ENCODE measurements around the gene MACC1. TPM values are rescaled to one million over a fixed set of nuclear protein-coding genes. Genes with fewer than 3 reads are reported as not detected.

MACC1 gene
- total and polyA plus RNA-seq, 2 donors (not counting 1 experiment from before 2014, with no cell fraction given) = 0.92 to 6.2 TPM

- DNase-seq = no peak
- Histone ChIP-seq H3K36me3 (replicated peaks in 1 of 2; ENCODE audit: control extremely low read depth in 1 of 2, control insufficient read depth in 1 of 2, extremely low read depth in 1 of 2, insufficient read depth in 2 of 2, low read length in 1 of 2) (peaks cover 0 to 12% of the 10 kb centered on the region in 2 experiments), H3K27me3 (replicated peaks in 1 of 4; ENCODE audit: control extremely low read depth in 1 of 4, control insufficient read depth in 3 of 4, insufficient read depth in 4 of 4, low read length in 3 of 4) (no peaks in the 10 kb centered on the region), H3K27ac (ENCODE audit: low read length in 2 of 2) (no peak overlapping the region), H4K20me1 (ENCODE audit: control insufficient read depth, insufficient read depth, low read length, poor library complexity, severe bottlenecking) (no peaks in the 10 kb centered on the region), H3K79me2 (ENCODE audit: control insufficient read depth, insufficient read depth, low read length) (no peaks in the 10 kb centered on the region), H3K9ac (ENCODE audit: low read length) (no peak overlapping the region), H2AFZ (ENCODE audit: insufficient read depth, low read depth, low read length, poor library complexity, severe bottlenecking) (no peak overlapping the region), H3K4me3 (ENCODE audit: control extremely low read depth in 1 of 5, extremely low read depth in 1 of 5, insufficient read depth in 1 of 5, low read depth in 2 of 5, low read length in 4 of 5) (no peak overlapping the region), H3K9me3 (ENCODE audit: control extremely low read depth in 1 of 3, control insufficient read depth in 2 of 3, insufficient read depth in 1 of 3, low read length in 2 of 3) (no peaks in the 10 kb centered on the region), H3K4me2 (replicated peaks; ENCODE audit: low read depth, low read length, poor library complexity, severe bottlenecking) (no peak overlapping the region), H3K4me1 (ENCODE audit: control insufficient read depth in 2 of 2, insufficient read depth in 2 of 2, low read length in 2 of 2) (peaks cover 10 to 20% of the 10 kb centered on the region in 2 donors)
- Mint-ChIP-seq H3K4me3 (no peak overlapping the region), H3K9me3 (ENCODE audit: insufficient read depth) (no peaks in the 10 kb centered on the region), H3K4me1 (peaks cover 27% of the 10 kb centered on the region), H3K27me3 (no peaks in the 10 kb centered on the region), H3K27ac (no peak overlapping the region)
- WGBS (ENCODE audit: insufficient coverage) = 100% methylated on average over 2 of the region's 5 CpGs
- ChIA-PET CTCF (interaction anchor here (1.3 to 1.9 kb wide), 2 partner anchors 15 to 18 kb away, joined by 3 to 6 read pairs; no protein-coding TSS in a partner anchor), POLR2A (no interaction called here)
- intact Hi-C loops (cut with micrococcal nuclease) = loop anchor here (5.0 kb wide), 2 partner anchors 38 to 42 kb away; no protein-coding TSS in a partner anchor
- no peak for TF ChIP-seq EZH2 (IDR thresholded peaks at IDR 0.05; ENCODE audit: borderline replicate concordance, insufficient read depth, low read depth, low read length, poor library complexity, severe bottlenecking)
- TF ChIP-seq, protein P1, sequence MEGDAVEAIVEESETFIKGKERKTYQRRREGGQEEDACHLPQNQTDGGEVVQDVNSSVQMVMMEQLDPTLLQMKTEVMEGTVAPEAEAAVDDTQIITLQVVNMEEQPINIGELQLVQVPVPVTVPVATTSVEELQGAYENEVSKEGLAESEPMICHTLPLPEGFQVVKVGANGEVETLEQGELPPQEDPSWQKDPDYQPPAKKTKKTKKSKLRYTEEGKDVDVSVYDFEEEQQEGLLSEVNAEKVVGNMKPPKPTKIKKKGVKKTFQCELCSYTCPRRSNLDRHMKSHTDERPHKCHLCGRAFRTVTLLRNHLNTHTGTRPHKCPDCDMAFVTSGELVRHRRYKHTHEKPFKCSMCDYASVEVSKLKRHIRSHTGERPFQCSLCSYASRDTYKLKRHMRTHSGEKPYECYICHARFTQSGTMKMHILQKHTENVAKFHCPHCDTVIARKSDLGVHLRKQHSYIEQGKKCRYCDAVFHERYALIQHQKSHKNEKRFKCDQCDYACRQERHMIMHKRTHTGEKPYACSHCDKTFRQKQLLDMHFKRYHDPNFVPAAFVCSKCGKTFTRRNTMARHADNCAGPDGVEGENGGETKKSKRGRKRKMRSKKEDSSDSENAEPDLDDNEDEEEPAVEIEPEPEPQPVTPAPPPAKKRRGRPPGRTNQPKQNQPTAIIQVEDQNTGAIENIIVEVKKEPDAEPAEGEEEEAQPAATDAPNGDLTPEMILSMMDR (IDR thresholded peaks at IDR 0.05) = no peak
- ATAC-seq (ENCODE audit: low read depth) = no peak
Observed at GRCh38 chr7:20153999-20154398, 63.2 kb downstream of the MACC1 start.

GRCh38 chr7:20153567-20153966, 63.6 kb downstream of the MACC1 start:
- H3K4me1 ChIP-seq (ENCODE audit: control insufficient read depth in 2 of 2, insufficient read depth in 2 of 2, low read length in 2 of 2) = peaks cover 10 to 20% of the 10 kb centered on the region in 2 donors
- no peaks in the 10 kb centered on the region for H4K20me1 ChIP-seq (ENCODE audit: control insufficient read depth, insufficient read depth, low read length, poor library complexity, severe bottlenecking)
- WGBS (ENCODE audit: insufficient coverage) = 100% methylated on average over 2 of the region's 2 CpGs
- no peaks in the 10 kb centered on the region for H3K79me2 ChIP-seq (ENCODE audit: control insufficient read depth, insufficient read depth, low read length)
- no peak overlapping the region for H2AFZ ChIP-seq (ENCODE audit: insufficient read depth, low read depth, low read length, poor library complexity, severe bottlenecking)
- intact Hi-C loops (cut with micrococcal nuclease) = loop anchor here (5.0 kb wide), 2 partner anchors 39 to 41 kb away; no protein-coding TSS in a partner anchor
- Mint-ChIP-seq H3K4me3 (no peak overlapping the region), H3K4me1 (peaks cover 27% of the 10 kb centered on the region), H3K9me3 (ENCODE audit: insufficient read depth) (no peaks in the 10 kb centered on the region), H3K27ac (no peak overlapping the region), H3K27me3 (no peaks in the 10 kb centered on the region)
- ATAC-seq (ENCODE audit: low read depth) = no peak
- peaks cover 0 to 12% of the 10 kb centered on the region in 2 experiments for H3K36me3 ChIP-seq (replicated peaks in 1 of 2; ENCODE audit: control extremely low read depth in 1 of 2, control insufficient read depth in 1 of 2, extremely low read depth in 1 of 2, insufficient read depth in 2 of 2, low read length in 1 of 2)
- POLR2A ChIA-PET = no interaction called here
- CTCF ChIA-PET = interaction anchor here (1.3 to 1.9 kb wide), 2 partner anchors 15 to 19 kb away, joined by 3 to 6 read pairs; no protein-coding TSS in a partner anchor
- TF ChIP-seq EZH2 (IDR thresholded peaks at IDR 0.05; ENCODE audit: borderline replicate concordance, insufficient read depth, low read depth, low read length, poor library complexity, severe bottlenecking) = no peak
- H3K27ac ChIP-seq (ENCODE audit: low read length in 2 of 2) = no peak overlapping the region
- H3K4me3 ChIP-seq (ENCODE audit: control extremely low read depth in 1 of 5, extremely low read depth in 1 of 5, insufficient read depth in 1 of 5, low read depth in 2 of 5, low read length in 4 of 5) = no peak overlapping the region
- H3K9me3 ChIP-seq (ENCODE audit: control extremely low read depth in 1 of 3, control insufficient read depth in 2 of 3, insufficient read depth in 1 of 3, low read length in 2 of 3) = no peaks in the 10 kb centered on the region
- DNase-seq = no peak
- H3K9ac ChIP-seq (ENCODE audit: low read length) = no peak overlapping the region
- no peak overlapping the region for H3K4me2 ChIP-seq (replicated peaks; ENCODE audit: low read depth, low read length, poor library complexity, severe bottlenecking)
- no peaks in the 10 kb centered on the region for H3K27me3 ChIP-seq (replicated peaks in 1 of 4; ENCODE audit: control extremely low read depth in 1 of 4, control insufficient read depth in 3 of 4, insufficient read depth in 4 of 4, low read length in 3 of 4)
